ENCODE results near the gene BAK1.

- no peak for TF ChIP-seq CTCF (IDR thresholded peaks at IDR 0.05)
- no peak for TF ChIP-seq POLR2AphosphoS5 (IDR thresholded peaks at IDR 0.05; ENCODE audit: insufficient read depth in 1 of 2, low read depth in 1 of 2)
- TF ChIP-seq POLR2A (IDR thresholded peaks at IDR 0.05), result no peak
Measured at GRCh38 chr6:33599413-33599938, 19.4 kb upstream of the BAK1 start.
